ENCODE data around the gene ROPN1L.

- TF ChIP-seq CTCF (IDR thresholded peaks at IDR 0.05) (no peak), POLR2A (IDR thresholded peaks at IDR 0.05) (no peak)
Observed at GRCh38 chr5:10446490-10446889, 4.8 kb downstream of the ROPN1L start.
